K562 (cell line): ENCODE measurements around the gene CHSY1. TPM values are rescaled to one million over a fixed set of nuclear protein-coding genes. Genes with fewer than 3 reads are reported as not detected.

Experiments used
- CBX3 ChIP-seq, 2 experiments: IDR thresholded peaks; 1 replicate in 1 of 2; 2 replicates in 1 of 2; pipeline ENCODE4 v1.6.1; 2012; ENCODE audit warnings: inconsistent platforms in 2 of 2, low read length in 2 of 2, borderline replicate concordance in 1 of 2, control low read depth in 1 of 2
- FOSL1 ChIP-seq: fragments of 200-800 bp; sonication (Bioruptor generic); conservative IDR thresholded peaks from 2 replicates; pipeline ENCODE4 v1.6.1; 2016; ENCODE audit warnings: missing genetic modification characterization, missing compliant biosample characterization
- GATAD2B ChIP-seq: fragments of 450-650 bp; IDR thresholded peaks from 2 replicates; pipeline ENCODE4 v1.6.1; 2017; ENCODE audit warnings: mild to moderate bottlenecking, borderline replicate concordance
- HMGN3 ChIP-seq: IDR thresholded peaks from 2 replicates; pipeline ENCODE4 v1.6.1; 2011; ENCODE audit warnings: borderline replicate concordance, low read depth, mild to moderate bottlenecking, mixed read lengths, low read length; ENCODE audit not compliant: insufficient read length; ENCODE audit errors: extremely low read depth
- HNRNPLL ChIP-seq: fragments of 200-400 bp; formaldehyde crosslinking; IDR thresholded peaks from 2 replicates; pipeline ENCODE4 v1.6.1; 2017; ENCODE audit warnings: low read length, low read depth, mild to moderate bottlenecking; ENCODE audit not compliant: poor library complexity, severe bottlenecking
- JUND ChIP-seq, 2 experiments: IDR thresholded peaks; 2 replicates in 1 of 2; 3 replicates in 1 of 2; pipeline ENCODE4 v1.6.1; 2011; ENCODE audit warnings: borderline replicate concordance in 2 of 2, low read depth in 2 of 2, low read length in 2 of 2, improper control_type of control experiment in 1 of 2, missing biosample characterization in 1 of 2, missing genetic modification characterization in 1 of 2, missing genetic modification reagents in 1 of 2
- MAX ChIP-seq: sonication (generic); formaldehyde crosslinking; IDR thresholded peaks from 2 replicates; pipeline ENCODE4 v1.9.0; 2022; ENCODE audit warnings: mild to moderate bottlenecking, missing genetic modification reagents
- MNT ChIP-seq, 2 experiments: fragments of 450-650 bp; conservative IDR thresholded peaks; 2 replicates each; pipeline ENCODE4 v1.6.1; 2017; ENCODE audit warnings: mild to moderate bottlenecking in 2 of 2, moderate library complexity in 2 of 2
- NCOA1 ChIP-seq: fragments of 450-650 bp; IDR thresholded peaks from 2 replicates; pipeline ENCODE4 v1.6.1; 2016; ENCODE audit warnings: low read depth
- NRF1 ChIP-seq, 2 experiments: fragments of 450-650 bp; IDR thresholded peaks in 1 of 2; conservative IDR thresholded peaks in 1 of 2; 2 replicates each; pipeline ENCODE4 v1.6.1; 2014; ENCODE audit warnings: mild to moderate bottlenecking in 2 of 2
- PHF8 ChIP-seq: fragments of 200-600 bp; sonication (generic); IDR thresholded peaks from 2 replicates; pipeline ENCODE4 v1.6.1; 2012; ENCODE audit warnings: mixed run types, mild to moderate bottlenecking, inconsistent platforms, low read length, moderate library complexity, borderline replicate concordance
- POLR2A ChIP-seq: fragments of 450-650 bp; conservative IDR thresholded peaks from 2 replicates; pipeline ENCODE4 v1.6.1; 2016
- RB1 ChIP-seq: fragments of 450-650 bp; IDR thresholded peaks from 2 replicates; pipeline ENCODE4 v1.6.1; 2017; ENCODE audit warnings: low read depth, mild to moderate bottlenecking
- SLC30A9 ChIP-seq: fragments of 250-450 bp; sonication (Bioruptor Pico); IDR thresholded peaks from 2 replicates; pipeline ENCODE4 v1.8.0; 2022; ENCODE audit warnings: mild to moderate bottlenecking, moderate library complexity
- ZNF449 ChIP-seq: fragments of 250-450 bp; sonication (Bioruptor Pico); IDR thresholded peaks from 2 replicates; pipeline ENCODE4 v1.8.0; 2022; ENCODE audit warnings: moderate library complexity, mild to moderate bottlenecking, inconsistent platforms
- ZNF511 ChIP-seq: sonication (generic); formaldehyde crosslinking; IDR thresholded peaks from 2 replicates; pipeline ENCODE4 v1.8.0; 2022; ENCODE audit warnings: mild to moderate bottlenecking, missing genetic modification reagents
- ZNF592 ChIP-seq: fragments of 450-650 bp; IDR thresholded peaks from 2 replicates; pipeline ENCODE4 v1.6.1; 2017; ENCODE audit warnings: antibody characterized with exemption, mild to moderate bottlenecking
- polyA plus RNA-seq, 8 experiments: library from polyadenylated mRNA; depleted of rRNA in 4 of 8; stranded (reverse) in 5 of 8; unstranded in 3 of 8; fragments of >200 nt; fragmentation: Nextera tagmentation in 2 of 8; fragmentation: Illumina TruSeq in 1 of 8; extraction: Ambion mirVana in 2 of 8; extraction: Trizol in 1 of 8; gene quantifications; 2 replicates each; pipeline versions ENCODE4 v1.2.1 to v1.2.3, GENCODE V29; 2011 to 2014; ENCODE audit warnings: inconsistent platforms in 1 of 8, missing spikeins in 1 of 8
- total RNA-seq, 7 experiments: library from RNA; depleted of rRNA in 6 of 7; stranded (reverse); fragments of >200 nt in 6 of 7; fragmentation: Illumina TruSeq in 2 of 7; extraction: Trizol in 2 of 7; gene quantifications; 2 replicates each; pipeline versions ENCODE4 v1.2.1 to v1.2.3, GENCODE V29; 2011 to 2021; ENCODE audit warnings: low replicate concordance in 1 of 7

Gene CHSY1
- total and polyA plus RNA-seq, 9 of the 15 experiments (the other 6 are each of a cell fraction or from before 2014, with no cell fraction given): 7.0 to 16.4 (median 13.4) TPM

- TF ChIP-seq ZNF449: no peak
- no peak for TF ChIP-seq CBX3 (IDR thresholded peaks at IDR 0.05; ENCODE audit: borderline replicate concordance in 1 of 2, low read length in 2 of 2)
- peak; percentile 34; the same call in 1 of the 2 replicates for TF ChIP-seq JUND (IDR thresholded peaks at IDR 0.05; ENCODE audit: borderline replicate concordance, low read depth, low read length)
- TF ChIP-seq JUND (tag; IDR thresholded peaks at IDR 0.05; ENCODE audit: borderline replicate concordance, low read depth, low read length): no peak; the same call in 2 of the 3 replicates
- TF ChIP-seq NRF1 (conservative IDR thresholded peaks at IDR 0.05 in 1 of 2, IDR thresholded peaks at IDR 0.05 in 1 of 2): peak; percentile 39 to 55; a peak in 3 of 4 replicates
- TF ChIP-seq POLR2A: peak; percentile 56; the same call in 1 of the 2 replicates
- TF ChIP-seq MNT (conservative IDR thresholded peaks at IDR 0.05): peak in 1 of 2 experiments; percentile 66; a peak in 3 of 4 replicates
- no peak for TF ChIP-seq NCOA1
- peak; percentile 51 for TF ChIP-seq RB1
- peak; percentile 26; the same call in 1 of the 2 replicates for TF ChIP-seq MAX (CRISPR knock-in tag)
- TF ChIP-seq HNRNPLL: peak; percentile 90
- no peak for TF ChIP-seq SLC30A9
- 0 out of 2 replicates have a peak, but pooled peaks have one; percentile 30 for TF ChIP-seq ZNF511 (CRISPR knock-in tag)
- TF ChIP-seq HMGN3: peak; percentile 78
- peak; percentile 34 for TF ChIP-seq FOSL1 (tag)
- peak; percentile 72 for TF ChIP-seq GATAD2B
- TF ChIP-seq ZNF592: no peak
- peak; percentile 71; the same call in 1 of the 2 replicates for TF ChIP-seq PHF8
Measured at GRCh38 chr15:101251830-101252820, at the start of gene CHSY1 (continued).
